T-helper 2 cell treated with Interferon-gamma antibody and Interleukin-4, amounts not matched to agents 5 μg/mL and 100 μg/mL, for 36 hours (primary cell): ENCODE results near the gene ODAD3.

Source experiments
- DNase-seq: peaks from one replicate; pipeline ENCODE4 v3.0.0; 2021; ENCODE audit warnings: low spot score
- H3K27ac Mint-ChIP-seq: one replicate; pipeline ENCODE4 v1.8.0; 2021; ENCODE audit warnings: mild to moderate bottlenecking, mixed read lengths
- H3K27me3 Mint-ChIP-seq: one replicate; pipeline ENCODE4 v1.8.0; 2021; ENCODE audit warnings: low read depth, mixed read lengths
- H3K36me3 Mint-ChIP-seq: one replicate; pipeline ENCODE4 v1.8.0; 2021; ENCODE audit warnings: low read depth, mixed read lengths
- H3K4me1 Mint-ChIP-seq: one replicate; pipeline ENCODE4 v1.8.0; 2021; ENCODE audit warnings: low read depth, mixed read lengths
- H3K4me3 Mint-ChIP-seq: one replicate; pipeline ENCODE4 v1.8.0; 2022; ENCODE audit warnings: mild to moderate bottlenecking, moderate library complexity, mixed read lengths
- H3K9me3 Mint-ChIP-seq: one replicate; pipeline ENCODE4 v1.8.0; 2021; ENCODE audit warnings: mixed read lengths

ODAD3 gene

GRCh38 chr19:11452620-11453310 is 17.8 kb upstream of the ODAD3 start:
- no peak overlapping the region for H3K4me3 Mint-ChIP-seq

GRCh38 chr19:11451871-11452619 is 17.1 kb upstream of the ODAD3 start:
- DNase-seq = no peak
- Mint-ChIP-seq H3K36me3 (peaks cover 5% of the 10 kb centered on the region), H3K4me1 (no peaks in the 10 kb centered on the region), H3K27me3 (no peaks in the 10 kb centered on the region), H3K27ac (no peak overlapping the region), H3K9me3 (no peaks in the 10 kb centered on the region), H3K4me3 (no peak overlapping the region)

More at GRCh38 chr19:11452620-11453310, 17.8 kb upstream of the ODAD3 start:
- Mint-ChIP-seq H3K27me3 (no peaks in the 10 kb centered on the region), H3K9me3 (no peaks in the 10 kb centered on the region), H3K4me1 (no peaks in the 10 kb centered on the region), H3K36me3 (peaks cover 5% of the 10 kb centered on the region), H3K27ac (no peak overlapping the region)
- no peak for DNase-seq

- DNase-seq = no peak
- Mint-ChIP-seq H3K27ac (no peak overlapping the region), H3K9me3 (no peaks in the 10 kb centered on the region), H3K4me3 (no peak overlapping the region), H3K36me3 (peaks cover 5% of the 10 kb centered on the region), H3K27me3 (no peaks in the 10 kb centered on the region), H3K4me1 (no peaks in the 10 kb centered on the region)
Measured at GRCh38 chr19:11451327-11451870, 16.5 kb upstream of the ODAD3 start.

GRCh38 chr19:11450570-11451326 is 15.8 kb upstream of the ODAD3 start:
- DNase-seq = no peak
- H3K4me3 Mint-ChIP-seq = no peak overlapping the region

GRCh38 chr19:11448923-11449554 is 14.1 kb upstream of the ODAD3 start:
- peaks cover 12% of the 10 kb centered on the region for H3K36me3 Mint-ChIP-seq
- no peak overlapping the region for H3K27ac Mint-ChIP-seq
- H3K4me3 Mint-ChIP-seq = no peak overlapping the region
- no peaks in the 10 kb centered on the region for H3K27me3 Mint-ChIP-seq
- no peak for DNase-seq
- H3K4me1 Mint-ChIP-seq = no peaks in the 10 kb centered on the region
- no peaks in the 10 kb centered on the region for H3K9me3 Mint-ChIP-seq

More at GRCh38 chr19:11450570-11451326, 15.8 kb upstream of the ODAD3 start:
- Mint-ChIP-seq H3K27ac (no peak overlapping the region), H3K4me1 (no peaks in the 10 kb centered on the region), H3K9me3 (no peaks in the 10 kb centered on the region), H3K36me3 (peaks cover 5% of the 10 kb centered on the region), H3K27me3 (no peaks in the 10 kb centered on the region)

- Mint-ChIP-seq H3K36me3 (peaks cover 12% of the 10 kb centered on the region), H3K27ac (no peak overlapping the region), H3K9me3 (no peaks in the 10 kb centered on the region), H3K27me3 (no peaks in the 10 kb centered on the region), H3K4me3 (no peak overlapping the region), H3K4me1 (no peaks in the 10 kb centered on the region)
- no peak for DNase-seq
Measured at GRCh38 chr19:11448410-11448809, 13.5 kb upstream of the ODAD3 start.

GRCh38 chr19:11447347-11448262 is 12.7 kb upstream of the ODAD3 start:
- Mint-ChIP-seq H3K4me1 (no peaks in the 10 kb centered on the region), H3K4me3 (no peak overlapping the region), H3K27ac (no peak overlapping the region), H3K36me3 (peaks cover 12% of the 10 kb centered on the region), H3K9me3 (no peaks in the 10 kb centered on the region), H3K27me3 (no peaks in the 10 kb centered on the region)
- no peak for DNase-seq

- no peaks in the 10 kb centered on the region for H3K9me3 Mint-ChIP-seq
- no peak overlapping the region for H3K4me3 Mint-ChIP-seq
- no peaks in the 10 kb centered on the region for H3K27me3 Mint-ChIP-seq
- peaks cover 18% of the 10 kb centered on the region for H3K36me3 Mint-ChIP-seq
- DNase-seq = no peak
- H3K4me1 Mint-ChIP-seq = no peaks in the 10 kb centered on the region
- H3K27ac Mint-ChIP-seq = no peak overlapping the region
Measured at GRCh38 chr19:11446652-11447301, 11.9 kb upstream of the ODAD3 start.

GRCh38 chr19:11446271-11446651 is 11.3 kb upstream of the ODAD3 start:
- Mint-ChIP-seq H3K27ac (no peak overlapping the region), H3K27me3 (no peaks in the 10 kb centered on the region), H3K4me1 (no peaks in the 10 kb centered on the region), H3K9me3 (no peaks in the 10 kb centered on the region), H3K4me3 (no peak overlapping the region), H3K36me3 (peaks cover 22% of the 10 kb centered on the region)
- no peak for DNase-seq

- H3K27me3 Mint-ChIP-seq = no peaks in the 10 kb centered on the region
- H3K4me1 Mint-ChIP-seq = no peaks in the 10 kb centered on the region
- no peak overlapping the region for H3K27ac Mint-ChIP-seq
- no peak for DNase-seq
- H3K9me3 Mint-ChIP-seq = no peaks in the 10 kb centered on the region
- peaks cover 28% of the 10 kb centered on the region for H3K36me3 Mint-ChIP-seq
- no peak overlapping the region for H3K4me3 Mint-ChIP-seq
Measured at GRCh38 chr19:11445141-11445540, 10.2 kb upstream of the ODAD3 start.

- H3K4me3 Mint-ChIP-seq = no peak overlapping the region
- no peak for DNase-seq
Measured at GRCh38 chr19:11444059-11444458, 9.1 kb upstream of the ODAD3 start.

GRCh38 chr19:11437955-11438354 is 3.0 kb upstream of the ODAD3 start:
- Mint-ChIP-seq H3K27me3 (no peaks in the 10 kb centered on the region), H3K36me3 (peaks cover 45% of the 10 kb centered on the region), H3K27ac (peak overlapping the region; percentile 62), H3K4me3 (peak overlapping the region; percentile 73), H3K9me3 (no peaks in the 10 kb centered on the region), H3K4me1 (peaks cover 16% of the 10 kb centered on the region)
- no peak for DNase-seq

More at GRCh38 chr19:11444059-11444458, 9.1 kb upstream of the ODAD3 start:
- Mint-ChIP-seq H3K27ac (no peak overlapping the region), H3K4me1 (no peaks in the 10 kb centered on the region), H3K9me3 (no peaks in the 10 kb centered on the region), H3K36me3 (peaks cover 27% of the 10 kb centered on the region), H3K27me3 (no peaks in the 10 kb centered on the region)
